Panc1 (cell line): ENCODE results near the gene PRKAG2.

Experiments
- CTCF ChIP-seq: fragments of 450-650 bp; IDR thresholded peaks from 2 replicates; pipeline ENCODE4 v1.5.1; 2017; ENCODE audit warnings: mild to moderate bottlenecking
- TCF7L2 ChIP-seq: IDR thresholded peaks from 2 replicates; pipeline ENCODE4 v1.6.1; 2011; ENCODE audit warnings: mild to moderate bottlenecking, low read depth, low read length, inconsistent platforms

GRCh38 chr7:151759591-151760042 is 117.3 kb downstream of the PRKAG2 start:
- TF ChIP-seq CTCF, result peak; percentile 96
- TF ChIP-seq TCF7L2, result no peak
